GM21528 (cell line): ENCODE data around the gene TNFRSF21.
"Not testable (repeated sequence)": the region's sequence is repeated elsewhere in the genome, so short reads cannot be mapped to it uniquely, and the experiment has no call there.

Experiments
- ATAC-seq: cut with Tn5 transposase; IDR thresholded peaks from one replicate; pipeline ENCODE4 v1.9.1; 2021; ENCODE audit warnings: mild to moderate bottlenecking, moderate library complexity; ENCODE audit not compliant: unreplicated experiment, low FRiP score

TNFRSF21 gene

GRCh38 chr6:47328139-47328538 is 18.4 kb upstream of the TNFRSF21 start:
- not testable (repeated sequence) for ATAC-seq

- no peak for ATAC-seq
These were observed 14.2 kb upstream of the TNFRSF21 start for GRCh38 chr6:47323887-47324286.

GRCh38 chr6:47323321-47323720 is 13.6 kb upstream of the TNFRSF21 start:
- no peak for ATAC-seq

GRCh38 chr6:47321577-47321976 is 11.9 kb upstream of the TNFRSF21 start:
- no peak for ATAC-seq

GRCh38 chr6:47319867-47320266 is 10.2 kb upstream of the TNFRSF21 start:
- no peak for ATAC-seq

GRCh38 chr6:47319382-47319781 is 9.7 kb upstream of the TNFRSF21 start:
- ATAC-seq, result no peak

- ATAC-seq, result no peak
These were observed 8.7 kb upstream of the TNFRSF21 start for GRCh38 chr6:47318236-47318989.

GRCh38 chr6:47315181-47315580 is 5.5 kb upstream of the TNFRSF21 start:
- ATAC-seq, result not testable (repeated sequence)

- no peak for ATAC-seq
These were observed 401 bp upstream of the TNFRSF21 start for GRCh38 chr6:47310131-47310480.

- ATAC-seq, result no peak
These were observed 984 bp downstream of the TNFRSF21 start for GRCh38 chr6:47308552-47309290.

- ATAC-seq, result no peak
These were observed 1.5 kb downstream of the TNFRSF21 start for GRCh38 chr6:47308198-47308517.

GRCh38 chr6:47307362-47308197 is 2.1 kb downstream of the TNFRSF21 start:
- ATAC-seq, result no peak

- no peak for ATAC-seq
These were observed 2.8 kb downstream of the TNFRSF21 start for GRCh38 chr6:47306887-47307286.

- no peak for ATAC-seq
These were observed 5.8 kb downstream of the TNFRSF21 start for GRCh38 chr6:47303861-47304260.

GRCh38 chr6:47303342-47303741 is 6.4 kb downstream of the TNFRSF21 start:
- no peak for ATAC-seq

GRCh38 chr6:47302043-47302442 is 7.7 kb downstream of the TNFRSF21 start:
- no peak for ATAC-seq

GRCh38 chr6:47301441-47301840 is 8.3 kb downstream of the TNFRSF21 start:
- no peak for ATAC-seq

GRCh38 chr6:47300417-47300816 is 9.3 kb downstream of the TNFRSF21 start:
- no peak for ATAC-seq

- ATAC-seq, result no peak
These were observed 9.7 kb downstream of the TNFRSF21 start for GRCh38 chr6:47299965-47300364.

- ATAC-seq, result no peak
These were observed 11.2 kb downstream of the TNFRSF21 start for GRCh38 chr6:47298475-47298874.

- no peak for ATAC-seq
These were observed 14.7 kb downstream of the TNFRSF21 start for GRCh38 chr6:47294990-47295389.
